K562 (cell line): ENCODE measurements around the gene ZG16B. TPM values are rescaled to one million over a fixed set of nuclear protein-coding genes. Genes with fewer than 3 reads are reported as not detected.

ENCODE experiments used
- ADNP ChIP-seq: fragments of 200-800 bp; sonication (Bioruptor generic); IDR thresholded peaks from 2 replicates; pipeline ENCODE4 v1.6.1; 2016; ENCODE audit warnings: missing genetic modification characterization, missing compliant biosample characterization
- CBX8 ChIP-seq: fragments of 200-600 bp; sonication (generic); IDR thresholded peaks from 2 replicates; pipeline ENCODE4 v1.6.1; 2012; ENCODE audit warnings: borderline replicate concordance, mixed run types, low read depth, mild to moderate bottlenecking, moderate library complexity, mixed read lengths, low read length, control low read depth, inconsistent platforms; ENCODE audit not compliant: poor library complexity, severe bottlenecking; ENCODE audit errors: extremely low read depth
- CEBPB ChIP-seq: fragments of 450-650 bp; IDR thresholded peaks from 2 replicates; pipeline ENCODE4 v1.6.1; 2016; ENCODE audit warnings: missing genetic modification characterization, missing compliant biosample characterization
- FOXP4 ChIP-seq: sonication (generic); formaldehyde crosslinking; IDR thresholded peaks from 2 replicates; pipeline ENCODE4 v1.8.0; 2022; ENCODE audit warnings: mild to moderate bottlenecking, missing genetic modification reagents, borderline replicate concordance
- HCFC1 ChIP-seq: IDR thresholded peaks from 2 replicates; pipeline ENCODE4 v1.6.1; 2012; ENCODE audit warnings: low read depth, low read length, improper control_type of control experiment
- HNRNPUL1 ChIP-seq: fragments of 200-400 bp; formaldehyde crosslinking; IDR thresholded peaks from 2 replicates; pipeline ENCODE4 v1.6.1; 2017; ENCODE audit warnings: low read length
- MAFF ChIP-seq: IDR thresholded peaks from 2 replicates; pipeline ENCODE4 v1.6.1; 2012; ENCODE audit warnings: low read length, improper control_type of control experiment
- NCOA4 ChIP-seq: fragments of 450-650 bp; IDR thresholded peaks from 2 replicates; pipeline ENCODE4 v1.6.1; 2018; ENCODE audit warnings: mild to moderate bottlenecking; ENCODE audit not compliant: partially characterized antibody
- PREB ChIP-seq: sonication (generic); formaldehyde crosslinking; IDR thresholded peaks from 2 replicates; pipeline ENCODE4 v1.8.1; 2023; ENCODE audit warnings: mild to moderate bottlenecking, missing genetic modification reagents
- PTRF ChIP-seq: fragments of 450-650 bp; IDR thresholded peaks from 2 replicates; pipeline ENCODE4 v1.6.1; 2016; ENCODE audit warnings: mild to moderate bottlenecking, missing genetic modification characterization, missing compliant biosample characterization
- RNF2 ChIP-seq: sonication (generic); IDR thresholded peaks from 2 replicates; pipeline ENCODE4 v1.6.1; 2016
- U2AF2 ChIP-seq: fragments of 200-400 bp; formaldehyde crosslinking; optimal IDR thresholded peaks from 2 replicates; pipeline ENCODE3; 2017; ENCODE audit warnings: low read depth, mild to moderate bottlenecking, low read length
- YY1 ChIP-seq, 3 experiments: IDR thresholded peaks; 2 replicates each; pipeline ENCODE4 v1.6.1; 2011; ENCODE audit warnings: low read length in 2 of 3, mild to moderate bottlenecking in 2 of 3, moderate library complexity in 2 of 3, borderline replicate concordance in 1 of 3, control low read depth in 1 of 3, low read depth in 1 of 3; ENCODE audit not compliant: insufficient read depth in 3 of 3, insufficient replicate concordance in 2 of 3, control insufficient read depth in 1 of 3, insufficient read length in 1 of 3; ENCODE audit errors: extremely low read depth in 1 of 3
- ZNF232 ChIP-seq: sonication (generic); formaldehyde crosslinking; IDR thresholded peaks from 2 replicates; pipeline ENCODE4 v1.8.0; 2022; ENCODE audit warnings: mild to moderate bottlenecking, missing genetic modification reagents
- ZNF239 ChIP-seq: fragments of 250-450 bp; sonication (Bioruptor Pico); IDR thresholded peaks from 2 replicates; pipeline ENCODE4 v1.4.0; 2020; ENCODE audit warnings: mild to moderate bottlenecking
- ZNF277 ChIP-seq: fragments of 250-450 bp; sonication (Bioruptor Pico); IDR thresholded peaks from 2 replicates; pipeline ENCODE4 v1.8.0; 2022; ENCODE audit warnings: inconsistent platforms, mild to moderate bottlenecking, moderate library complexity, borderline replicate concordance
- ZNF395 ChIP-seq: fragments of 200-800 bp; sonication (Bioruptor generic); IDR thresholded peaks from 2 replicates; pipeline ENCODE4 v1.6.1; 2017; ENCODE audit warnings: missing genetic modification characterization, missing compliant biosample characterization
- ZNF41 ChIP-seq: fragments of 250-450 bp; sonication (Bioruptor Pico); conservative IDR thresholded peaks from 2 replicates; pipeline ENCODE4 v1.4.0; 2020; ENCODE audit warnings: mild to moderate bottlenecking
- ZNF75A ChIP-seq: fragments of 450-650 bp; formaldehyde crosslinking; IDR thresholded peaks from 2 replicates; pipeline ENCODE4 v1.4.0; 2020; ENCODE audit warnings: mild to moderate bottlenecking
- ZNF76 ChIP-seq: fragments of 250-450 bp; sonication (Bioruptor Pico); IDR thresholded peaks from 2 replicates; pipeline ENCODE4 v1.4.0; 2020; ENCODE audit warnings: mild to moderate bottlenecking, moderate library complexity, borderline replicate concordance
- ZNF785 ChIP-seq: fragments of 250-450 bp; sonication (Bioruptor Pico); IDR thresholded peaks from 2 replicates; pipeline ENCODE4 v1.4.0; 2020; ENCODE audit warnings: mild to moderate bottlenecking
- polyA plus RNA-seq, 8 experiments: library from polyadenylated mRNA; depleted of rRNA in 4 of 8; stranded (reverse) in 5 of 8; unstranded in 3 of 8; fragments of >200 nt; fragmentation: Nextera tagmentation in 2 of 8; fragmentation: Illumina TruSeq in 1 of 8; extraction: Ambion mirVana in 2 of 8; extraction: Trizol in 1 of 8; gene quantifications; 2 replicates each; pipeline versions ENCODE4 v1.2.1 to v1.2.3, GENCODE V29; 2011 to 2014; ENCODE audit warnings: inconsistent platforms in 1 of 8, missing spikeins in 1 of 8
- total RNA-seq, 7 experiments: library from RNA; depleted of rRNA in 6 of 7; stranded (reverse); fragments of >200 nt in 6 of 7; fragmentation: Illumina TruSeq in 2 of 7; extraction: Trizol in 2 of 7; gene quantifications; 2 replicates each; pipeline versions ENCODE4 v1.2.1 to v1.2.3, GENCODE V29; 2011 to 2021; ENCODE audit warnings: low replicate concordance in 1 of 7

The ZG16B gene
- total and polyA plus RNA-seq, 9 of the 15 experiments (the other 6 are each of a cell fraction or from before 2014, with no cell fraction given): 0.25 to 0.43 (median 0.34) TPM; not detected in 5

GRCh38 chr16:2867987-2868789, 38.1 kb downstream of the ZG16B start (continued):
- TF ChIP-seq PTRF: no peak
- TF ChIP-seq ZNF76 (CRISPR knock-in tag): peak; percentile 93
- TF ChIP-seq CBX8: no peak
- TF ChIP-seq FOXP4 (CRISPR knock-in tag): no peak; the same call in 1 of the 2 replicates
- TF ChIP-seq ZNF232: no peak
- no peak for TF ChIP-seq NCOA4
- TF ChIP-seq ADNP (tag): peak; percentile 62; the same call in 1 of the 2 replicates
- no peak for TF ChIP-seq U2AF2
- TF ChIP-seq ZNF277 (CRISPR knock-in tag): no peak
- TF ChIP-seq MAFF: no peak
- 0 out of 2 replicates have a peak, but pooled peaks have one; percentile 49 for TF ChIP-seq ZNF75A
- TF ChIP-seq CEBPB (tag): no peak
- peak; percentile 68 for TF ChIP-seq HCFC1
- TF ChIP-seq HNRNPUL1: no peak
- no peak for TF ChIP-seq ZNF785 (CRISPR knock-in tag)
- TF ChIP-seq PREB: peak; percentile 31; the same call in 1 of the 2 replicates
- peak; percentile 79 for TF ChIP-seq ZNF41 (CRISPR knock-in tag)
- peak; percentile 74 to 95 (median 91) for TF ChIP-seq YY1 (IDR thresholded peaks at IDR 0.05; ENCODE audit: borderline replicate concordance in 1 of 3, control insufficient read depth in 1 of 3, extremely low read depth in 1 of 3, insufficient read depth in 3 of 3, insufficient read length in 1 of 3, insufficient replicate concordance in 2 of 3, low read depth in 1 of 3, low read length in 2 of 3)
- no peak for TF ChIP-seq RNF2
- peak; percentile 98 for TF ChIP-seq ZNF395 (CRISPR knock-in tag)
- no peak; the same call in 1 of the 2 replicates for TF ChIP-seq ZNF239 (CRISPR knock-in tag)
